SU-DHL-6 (cell line): ENCODE data around the gene SLC44A5.

ENCODE experiments used
- EZH2phosphoT487 ChIP-seq: fragments of 200-600 bp; sonication (generic), shearing (Covaris generic); conservative IDR thresholded peaks from 2 replicates; pipeline ENCODE4 v1.6.1; 2018; ENCODE audit warnings: mild to moderate bottlenecking, antibody characterized with exemption, low read length, moderate library complexity, mixed read lengths
- TF ChIP-seq, protein P1 (sequence below): fragments of 200-600 bp; sonication (generic); IDR thresholded peaks from one replicate; pipeline ENCODE4 v1.5.1; 2017; ENCODE audit warnings: antibody characterized with exemption, mild to moderate bottlenecking, low read length, moderate library complexity; ENCODE audit not compliant: insufficient read depth, poor library complexity, severe bottlenecking

DNA sequence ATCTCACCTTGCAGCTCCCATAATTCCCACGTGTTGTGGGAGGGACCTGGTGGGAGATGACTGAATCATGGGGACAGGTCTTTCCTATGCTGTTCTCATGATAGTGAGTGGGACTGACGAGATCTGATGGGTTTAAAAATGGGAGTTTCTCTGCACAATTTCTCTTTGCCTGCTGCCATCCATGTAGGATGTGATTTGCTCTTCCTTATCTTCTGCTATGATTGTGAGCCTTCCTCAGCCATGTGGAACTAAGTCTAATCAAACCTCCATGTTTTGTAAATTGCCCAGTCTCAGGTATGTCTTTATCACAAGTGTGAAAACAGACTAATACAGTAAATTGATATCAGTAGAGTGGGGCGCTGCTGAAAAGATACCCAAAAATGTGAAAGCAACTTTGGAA lies 195.7 kb downstream of the SLC44A5 start:
- TF ChIP-seq, protein P1, sequence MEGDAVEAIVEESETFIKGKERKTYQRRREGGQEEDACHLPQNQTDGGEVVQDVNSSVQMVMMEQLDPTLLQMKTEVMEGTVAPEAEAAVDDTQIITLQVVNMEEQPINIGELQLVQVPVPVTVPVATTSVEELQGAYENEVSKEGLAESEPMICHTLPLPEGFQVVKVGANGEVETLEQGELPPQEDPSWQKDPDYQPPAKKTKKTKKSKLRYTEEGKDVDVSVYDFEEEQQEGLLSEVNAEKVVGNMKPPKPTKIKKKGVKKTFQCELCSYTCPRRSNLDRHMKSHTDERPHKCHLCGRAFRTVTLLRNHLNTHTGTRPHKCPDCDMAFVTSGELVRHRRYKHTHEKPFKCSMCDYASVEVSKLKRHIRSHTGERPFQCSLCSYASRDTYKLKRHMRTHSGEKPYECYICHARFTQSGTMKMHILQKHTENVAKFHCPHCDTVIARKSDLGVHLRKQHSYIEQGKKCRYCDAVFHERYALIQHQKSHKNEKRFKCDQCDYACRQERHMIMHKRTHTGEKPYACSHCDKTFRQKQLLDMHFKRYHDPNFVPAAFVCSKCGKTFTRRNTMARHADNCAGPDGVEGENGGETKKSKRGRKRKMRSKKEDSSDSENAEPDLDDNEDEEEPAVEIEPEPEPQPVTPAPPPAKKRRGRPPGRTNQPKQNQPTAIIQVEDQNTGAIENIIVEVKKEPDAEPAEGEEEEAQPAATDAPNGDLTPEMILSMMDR, result no peak
- TF ChIP-seq EZH2phosphoT487, result no peak
